ENCODE measurements around the gene CELF3. TPM values are rescaled to one million over a fixed set of nuclear protein-coding genes. Genes with fewer than 3 reads are reported as not detected.

The CELF3 gene
- total and polyA plus RNA-seq, 2 of the 4 experiments (the other 2 are of a cell fraction): not detected

DNA sequence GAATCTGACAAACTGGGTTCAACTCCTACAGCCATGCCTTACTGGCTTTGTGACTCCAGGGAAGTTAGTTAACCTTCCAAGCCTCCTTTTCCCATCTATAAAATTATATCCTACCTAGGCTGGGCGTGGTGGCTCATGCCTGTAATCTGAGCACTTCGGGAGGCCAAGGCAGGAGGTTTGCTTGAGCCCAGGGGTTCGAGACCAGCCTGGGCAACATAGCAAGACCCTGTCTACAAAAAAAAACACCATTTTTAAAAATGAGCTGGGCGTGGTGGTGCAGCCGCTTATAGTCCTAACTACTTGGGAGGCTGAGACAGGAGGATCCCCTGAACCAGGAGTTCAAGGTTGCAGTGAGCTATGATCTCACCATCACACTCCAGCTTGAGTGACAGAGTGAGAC lies 15.1 kb downstream of the CELF3 start:
- CTCF ChIA-PET: no interaction called here

More for the DNA sequence above, 15.1 kb downstream of the CELF3 start:
- Histone ChIP-seq H3K56ac (ENCODE audit: extremely low read depth, insufficient read depth, low read length) (no peak overlapping the region), H4K5ac (ENCODE audit: low read depth, low read length) (no peak overlapping the region), H2BK120ac (ENCODE audit: low read depth, low read length) (no peak overlapping the region), H2BK15ac (ENCODE audit: low read depth, low read length) (no peak overlapping the region), H4K20me1 (ENCODE audit: insufficient read depth, low read length) (no peaks in the 10 kb centered on the region; the same call in none of the 2 replicates), H2AK9ac (replicated peaks; ENCODE audit: low read depth, low read length, poor library complexity) (no peak overlapping the region), H4K8ac (ENCODE audit: low read depth in 2 of 2, low read length in 2 of 2) (no peak overlapping the region), H3K18ac (ENCODE audit: low read depth, low read length) (no peak overlapping the region), H2BK5ac (ENCODE audit: low read depth, low read length, poor library complexity, severe bottlenecking) (no peak overlapping the region), H3K27ac (ENCODE audit: insufficient read depth, low read length) (no peak overlapping the region), H3K23ac (ENCODE audit: low read depth, low read length) (no peak overlapping the region), H3K36me3 (ENCODE audit: control insufficient read depth, insufficient read depth, low read length) (peaks cover 29% of the 10 kb centered on the region), H3K27me3 (ENCODE audit: control insufficient read depth, insufficient read depth, low read length) (no peaks in the 10 kb centered on the region), H3K14ac (replicated peaks; ENCODE audit: low read depth, low read length) (no peak overlapping the region), H3K4me1 (ENCODE audit: control insufficient read depth, insufficient read depth, low read length) (no peaks in the 10 kb centered on the region), H3K4ac (ENCODE audit: low read depth, low read length) (no peak overlapping the region), H3K79me1 (ENCODE audit: low read depth in 1 of 2, low read length in 2 of 2) (no peaks in the 10 kb centered on the region), H3K9me3 (ENCODE audit: control insufficient read depth, insufficient read depth, low read length) (no peaks in the 10 kb centered on the region), H2AFZ (replicated peaks; ENCODE audit: low read length, poor library complexity) (no peak overlapping the region), H3K4me2 (ENCODE audit: low read depth, low read length) (no peak overlapping the region), H2AK5ac (ENCODE audit: low read depth, low read length) (no peak overlapping the region), H2BK20ac (ENCODE audit: low read depth, low read length) (no peak overlapping the region), H3K4me3 (ENCODE audit: insufficient read depth, low read depth, low read length) (no peak overlapping the region), H3K9ac (ENCODE audit: low read depth, low read length) (no peak overlapping the region), H3K9me1 (ENCODE audit: insufficient read depth, low read length) (no peaks in the 10 kb centered on the region), H4K91ac (ENCODE audit: insufficient read depth, low read depth, low read length) (no peak overlapping the region)
- POLR2A ChIA-PET (ENCODE audit: unreplicated experiment): no interaction called here
- dilution Hi-C loops (cut with HindIII; ENCODE audit: low sequenced_read_pairs, unreplicated experiment) (no loop called here), in situ Hi-C loops (cut with MboI; ENCODE audit: low sequenced_read_pairs) (no loop called here), intact Hi-C loops (cut with micrococcal nuclease) (no loop called here)
- no CpG with 5 or more reads among the region's 5 CpGs for WGBS, 2 experiments (ENCODE audit: extremely low coverage in 2 of 2, insufficient read length in 1 of 2)
- ATAC-seq (ENCODE audit: low read depth): no peak
- TF ChIP-seq, protein P1, sequence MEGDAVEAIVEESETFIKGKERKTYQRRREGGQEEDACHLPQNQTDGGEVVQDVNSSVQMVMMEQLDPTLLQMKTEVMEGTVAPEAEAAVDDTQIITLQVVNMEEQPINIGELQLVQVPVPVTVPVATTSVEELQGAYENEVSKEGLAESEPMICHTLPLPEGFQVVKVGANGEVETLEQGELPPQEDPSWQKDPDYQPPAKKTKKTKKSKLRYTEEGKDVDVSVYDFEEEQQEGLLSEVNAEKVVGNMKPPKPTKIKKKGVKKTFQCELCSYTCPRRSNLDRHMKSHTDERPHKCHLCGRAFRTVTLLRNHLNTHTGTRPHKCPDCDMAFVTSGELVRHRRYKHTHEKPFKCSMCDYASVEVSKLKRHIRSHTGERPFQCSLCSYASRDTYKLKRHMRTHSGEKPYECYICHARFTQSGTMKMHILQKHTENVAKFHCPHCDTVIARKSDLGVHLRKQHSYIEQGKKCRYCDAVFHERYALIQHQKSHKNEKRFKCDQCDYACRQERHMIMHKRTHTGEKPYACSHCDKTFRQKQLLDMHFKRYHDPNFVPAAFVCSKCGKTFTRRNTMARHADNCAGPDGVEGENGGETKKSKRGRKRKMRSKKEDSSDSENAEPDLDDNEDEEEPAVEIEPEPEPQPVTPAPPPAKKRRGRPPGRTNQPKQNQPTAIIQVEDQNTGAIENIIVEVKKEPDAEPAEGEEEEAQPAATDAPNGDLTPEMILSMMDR (conservative IDR thresholded peaks at IDR 0.05; ENCODE audit: low read depth, low read length): no peak
- TF ChIP-seq BHLHE40 (IDR thresholded peaks at IDR 0.05; ENCODE audit: low read depth, low read length) (no peak), RFX5 (IDR thresholded peaks at IDR 0.05; ENCODE audit: low read depth, low read length) (no peak), NFE2L2 (IDR thresholded peaks at IDR 0.05; ENCODE audit: low read depth, low read length) (no peak), CEBPB (IDR thresholded peaks at IDR 0.05; ENCODE audit: low read depth, low read length) (no peak), MAFK (IDR thresholded peaks at IDR 0.05; ENCODE audit: low read depth, low read length) (no peak)
- BruUV-seq (replicated peaks): no TSS peak
- DNase-seq: no peak
